HepG2 (cell line): ENCODE results near the gene PRKD2. TPM values are rescaled to one million over a fixed set of nuclear protein-coding genes. Genes with fewer than 3 reads are reported as not detected.

Experiments used
- ATAC-seq: fragments of 200-7000 bp; cut with Tn5 transposase; 3 replicates; pipeline ENCODE4 v1.9.1; 2020; ENCODE audit warnings: mild to moderate bottlenecking, moderate library complexity
- BruUV-seq: library from RNA; stranded (reverse); fragments of 400-500 nt; replicated peaks from 2 replicates; lab custom pipeline; 2021; lab: Mats Ljungman, UMichigan
- CTCF ChIA-PET: fragments of 300-600 bp; formaldehyde crosslinking; extraction: SDS; loops from one replicate; lab custom pipeline; 2021; ENCODE audit warnings: low total read pairs, inconsistent platforms, low intra/inter-chr PET ratio; lab: Yijun Ruan, JAX
- POLR2A ChIA-PET: fragments of 350-600 bp; sonication (Branson Sonifier 250); formaldehyde crosslinking; loops from one replicate; lab custom pipeline; 2020; ENCODE audit warnings: antibody characterized with exemption, inconsistent platforms; lab: Yijun Ruan, JAX
- DNase-seq: peaks from one replicate; pipeline ENCODE4 v3.0.0-alpha.2; 2015; ENCODE audit warnings: low spot score
- FAIRE-seq: peaks from 3 replicates; lab custom pipeline; 2011; peaks lifted over from hg19 to GRCh38; lab: Jason Lieb, UNC
- H2AFZ ChIP-seq: one replicate; pipeline ENCODE4 v1.6.1; 2011; ENCODE audit warnings: low read length, inconsistent platforms
- H3K27ac ChIP-seq: fragments of 300-600 bp; 3 replicates; pipeline ENCODE4 v1.8.0; 2011; ENCODE audit warnings: mixed run types, mild to moderate bottlenecking, mixed read lengths, low read length, inconsistent platforms; ENCODE audit not compliant: insufficient read depth; ENCODE audit errors: extremely low read length
- H3K27me3 ChIP-seq, 2 experiments: fragments of 200-600 bp in 1 of 2; 2 replicates in 1 of 2; 3 replicates in 1 of 2; pipeline versions ENCODE4 v1.6.0 to v1.8.0; 2011; ENCODE audit warnings: low read length in 2 of 2, mild to moderate bottlenecking in 2 of 2, moderate library complexity in 2 of 2, inconsistent platforms in 1 of 2; ENCODE audit not compliant: insufficient read depth in 2 of 2, control insufficient read depth in 1 of 2
- H3K36me3 ChIP-seq, 2 experiments: fragments of 200-600 bp in 1 of 2; replicated peaks in 1 of 2; 2 replicates in 1 of 2; 3 replicates in 1 of 2; pipeline versions ENCODE4 v1.5.1 to v1.8.0; 2011; ENCODE audit warnings: low read length in 2 of 2, inconsistent platforms in 1 of 2; ENCODE audit not compliant: insufficient read depth in 2 of 2, control insufficient read depth in 1 of 2
- H3K4me1 ChIP-seq: 2 replicates; pipeline ENCODE4 v1.5.1; 2012; ENCODE audit warnings: low read length, inconsistent platforms; ENCODE audit not compliant: insufficient read depth
- H3K4me2 ChIP-seq: 2 replicates; pipeline ENCODE4 v1.6.0; 2011; ENCODE audit warnings: low read depth, low read length, inconsistent platforms
- H3K4me3 ChIP-seq, 3 experiments: fragments of 200-600 bp in 1 of 3; sonication (generic), shearing (Covaris generic) in 1 of 3; replicated peaks in 1 of 3; 2 replicates each; pipeline ENCODE4 v1.5.1; 2011 to 2016; ENCODE audit warnings: low read length in 3 of 3, inconsistent platforms in 2 of 3, low read depth in 2 of 3, mild to moderate bottlenecking in 2 of 3, control low read depth in 1 of 3, mixed read lengths in 1 of 3; ENCODE audit not compliant: insufficient read depth in 1 of 3
- H3K79me2 ChIP-seq: one replicate; pipeline ENCODE4 v1.6.1; 2011; ENCODE audit warnings: low read length, inconsistent platforms; ENCODE audit not compliant: insufficient read depth
- H3K9ac ChIP-seq: 2 replicates; pipeline ENCODE4 v1.6.0; 2011; ENCODE audit warnings: mild to moderate bottlenecking, low read depth, low read length, inconsistent platforms; ENCODE audit not compliant: insufficient read depth
- H3K9me3 ChIP-seq: 2 replicates; pipeline ENCODE4 v1.5.1; 2012; ENCODE audit warnings: mild to moderate bottlenecking, low read length
- H4K20me1 ChIP-seq: 2 replicates; pipeline ENCODE4 v1.6.0; 2011; ENCODE audit warnings: inconsistent platforms, mild to moderate bottlenecking, low read length, moderate library complexity; ENCODE audit not compliant: insufficient read depth
- POLR2G ChIP-seq: fragments of 200-400 bp; formaldehyde crosslinking; IDR thresholded peaks from 2 replicates; pipeline ENCODE4 v1.6.1; 2018; ENCODE audit warnings: mild to moderate bottlenecking, low read depth, low read length, moderate library complexity
- PRMT3 ChIP-seq: sonication (generic); formaldehyde crosslinking; IDR thresholded peaks from 2 replicates; pipeline ENCODE4 v1.8.1; 2022; ENCODE audit warnings: low read depth, mild to moderate bottlenecking, moderate library complexity, missing genetic modification reagents, borderline replicate concordance
- ZNF121 ChIP-seq: sonication (generic); formaldehyde crosslinking; IDR thresholded peaks from 2 replicates; pipeline ENCODE4 v1.5.0; 2020; ENCODE audit warnings: mild to moderate bottlenecking, missing genetic modification reagents
- WGBS: methylation state at CpG from one replicate; pipeline ENCODE4 v1.1.6; 2017; ENCODE audit warnings: low lambda C conversion rate; 5-methylcytosine and 5-hydroxymethylcytosine counted together
- in situ Hi-C: cut with HindIII; loops from 2 replicates; pipeline ENCODE4 v1.10.0; 2017; ENCODE audit warnings: low pct_unique_long_range_greater_than_20kb; ENCODE audit not compliant: extremely low pct_ligation_motif_present
- intact Hi-C: fragments of 100-400 bp; cut with micrococcal nuclease; formaldehyde crosslinking; loops from one replicate; pipeline ENCODE4 v1.10.0; 2022; ENCODE audit not compliant: unreplicated experiment
- polyA plus RNA-seq, 8 experiments: library from polyadenylated mRNA; depleted of rRNA in 3 of 8; stranded (reverse) in 7 of 8; unstranded in 1 of 8; fragments of >200 nt; fragmentation: Illumina TruSeq in 4 of 8; extraction: Trizol in 4 of 8; gene quantifications; 2 replicates each; pipeline versions ENCODE4 v1.2.1 to v1.2.3, GENCODE V29; 2011 to 2016; ENCODE audit warnings: low read depth in 4 of 8, missing spikeins in 1 of 8, mixed read lengths in 1 of 8; ENCODE audit not compliant: insufficient read depth in 1 of 8
- total RNA-seq, 5 experiments: library from RNA; depleted of rRNA; stranded (reverse); fragments of >200 nt; fragmentation: Illumina TruSeq; extraction: Trizol; gene quantifications; 2 replicates each; pipeline ENCODE4 v1.2.3, GENCODE V29; 2016; ENCODE audit warnings: low read depth in 1 of 5

Gene PRKD2
- total and polyA plus RNA-seq, 2 of the 13 experiments (the other 11 are each of a cell fraction or from before 2014, with no cell fraction given): 6.7 to 7.3 TPM

DNA sequence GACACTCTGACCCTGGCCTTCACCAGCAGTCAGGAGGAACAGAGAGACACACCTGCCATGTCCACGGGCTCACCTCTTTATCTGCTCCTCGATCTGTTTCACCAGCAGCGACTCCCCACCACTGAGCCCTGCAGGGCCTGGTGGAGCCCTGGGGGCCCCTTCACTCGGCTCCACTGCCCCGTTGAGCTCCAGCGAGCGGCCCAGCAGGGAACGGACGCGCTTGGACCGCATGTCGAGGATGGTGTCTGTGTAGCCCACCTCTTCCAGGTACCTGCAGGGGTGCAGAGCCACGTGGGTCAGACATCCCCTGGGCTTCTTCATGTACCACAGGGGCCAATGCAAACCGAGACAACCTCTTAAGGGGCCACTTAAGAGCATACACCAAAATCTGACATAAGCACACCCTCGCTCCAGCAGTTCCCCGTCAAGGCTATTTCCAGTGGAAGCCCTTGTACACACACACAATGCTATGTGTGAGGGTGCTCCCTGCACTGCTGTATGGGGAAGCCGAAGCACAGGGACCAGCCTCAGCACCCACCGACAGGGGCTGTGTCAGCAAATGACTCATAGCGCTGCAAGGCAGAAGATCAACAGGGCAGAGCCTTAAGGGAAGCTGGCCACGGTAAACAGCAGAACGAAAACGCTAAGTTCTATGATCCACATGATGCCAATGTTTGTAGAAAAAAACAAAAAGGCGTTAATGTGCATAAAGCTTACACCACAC, 16.2 kb upstream of the PRKD2 start:
- ChIA-PET CTCF (no interaction called here), POLR2A (no interaction called here)
- Histone ChIP-seq H3K27me3 (no peaks in the 10 kb centered on the region), H3K4me3 (no peak overlapping the region), H3K9ac (no peak overlapping the region), H4K20me1 (peaks cover 17% of the 10 kb centered on the region; the same call in 1 of the 2 replicates), H3K4me2 (no peak overlapping the region), H3K79me2 (peaks cover 4% of the 10 kb centered on the region), H3K27ac (no peak overlapping the region), H3K9me3 (no peaks in the 10 kb centered on the region), H3K36me3 (peaks cover 49 to 82% of the 10 kb centered on the region in 2 experiments), H2AFZ (no peak overlapping the region), H3K4me1 (no peaks in the 10 kb centered on the region)
- in situ Hi-C loops (no loop called here), intact Hi-C loops (no loop called here)
- WGBS: 95% methylated on average over 11 of the region's 23 CpGs
- BruUV-seq: no TSS peak
- DNase-seq (no peak), FAIRE-seq (no peak), ATAC-seq (no peak)
- no peak for TF ChIP-seq ZNF121 (CRISPR knock-in tag)

DNA sequence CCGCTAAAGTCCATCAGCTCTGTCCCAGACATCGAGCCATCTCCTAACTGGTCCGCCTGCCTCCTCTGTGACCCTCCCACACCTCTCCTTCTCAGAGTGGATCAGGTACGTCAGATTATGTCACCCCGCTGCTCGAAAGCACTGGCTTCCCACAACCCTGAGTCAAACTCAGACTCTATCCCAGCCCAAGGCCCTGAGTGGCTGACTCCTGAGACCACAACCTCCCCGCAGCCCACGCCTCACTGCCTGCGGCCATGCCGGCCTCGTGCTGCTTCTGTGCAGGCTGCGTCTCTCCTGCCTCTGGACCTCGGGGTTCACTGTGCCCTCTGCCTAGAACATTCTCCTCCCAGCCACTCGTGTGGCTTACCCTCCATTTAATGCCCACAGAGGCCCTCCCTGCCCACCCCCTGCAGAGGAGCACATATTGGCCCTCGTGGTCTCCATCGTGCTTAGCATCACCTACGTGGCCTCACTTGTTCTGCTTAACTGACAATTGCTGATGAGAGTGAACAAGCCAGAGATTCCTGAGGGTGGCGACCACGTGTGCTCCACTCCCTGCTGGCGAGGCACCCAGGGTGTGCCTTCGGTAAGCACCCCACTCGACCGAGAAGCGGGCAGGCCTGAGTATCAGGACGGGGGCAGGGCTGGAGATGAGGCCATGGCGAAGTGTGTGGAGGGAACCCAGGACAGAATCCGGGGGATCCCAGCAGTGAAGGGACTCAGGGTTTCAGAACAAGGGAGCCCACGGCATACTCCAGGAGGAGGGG, 15.4 kb upstream of the PRKD2 start:
- ChIA-PET POLR2A (no interaction called here), CTCF (no interaction called here)
- Histone ChIP-seq H3K9ac (no peak overlapping the region), H3K79me2 (peaks cover under 1% of the 10 kb centered on the region), H3K4me1 (no peaks in the 10 kb centered on the region), H3K9me3 (no peaks in the 10 kb centered on the region), H4K20me1 (peaks cover 17% of the 10 kb centered on the region; the same call in 1 of the 2 replicates), H3K27ac (no peak overlapping the region), H3K27me3 (no peaks in the 10 kb centered on the region), H3K4me2 (no peak overlapping the region), H3K36me3 (peaks cover 50 to 82% of the 10 kb centered on the region in 2 experiments), H2AFZ (no peak overlapping the region), H3K4me3 (no peak overlapping the region)
- DNase-seq (no peak), FAIRE-seq (no peak), ATAC-seq (no peak)
- WGBS: 98% methylated on average over 26 of the region's 28 CpGs
- 0 out of 2 replicates have a peak, but pooled peaks have one; percentile 8 for TF ChIP-seq POLR2G
- no peak for TF ChIP-seq PRMT3 (CRISPR knock-in tag)
- in situ Hi-C loops: no loop called here
- BruUV-seq: no TSS peak
- intact Hi-C loops: no loop called here
